Measurements from ENCODE around the gene ZNF76.
"Not testable (repeated sequence)": the region's sequence is repeated elsewhere in the genome, so short reads cannot be mapped to it uniquely, and the experiment has no call there.

DNA sequence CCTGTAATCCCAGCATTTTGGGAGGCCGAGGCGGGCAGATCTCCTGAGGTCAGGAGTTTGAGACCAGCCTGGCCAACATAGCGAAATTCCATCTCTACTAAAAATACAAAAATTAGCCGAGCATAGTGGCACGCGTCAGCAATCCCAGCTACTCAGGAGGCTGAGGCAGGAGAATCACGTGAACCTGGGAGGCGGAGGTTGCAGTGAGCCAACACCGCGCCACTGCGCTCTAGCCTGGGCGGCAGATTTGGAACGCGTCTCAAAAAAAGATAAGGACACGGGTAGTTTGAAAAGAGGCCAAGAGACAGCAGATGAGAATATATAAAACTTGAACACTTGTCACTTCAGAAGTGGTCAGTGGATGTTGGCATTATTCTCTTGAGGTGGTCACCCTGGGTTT, 47.6 kb downstream of the ZNF76 start:
- TF ChIP-seq TCF12 (IDR thresholded peaks at IDR 0.05; ENCODE audit: low read depth, low read length); CBX5 (IDR thresholded peaks at IDR 0.05; ENCODE audit: low read depth, low read length); CEBPB (IDR thresholded peaks at IDR 0.05; ENCODE audit: low read depth, low read length); SP1 (IDR thresholded peaks at IDR 0.05; ENCODE audit: low read depth, low read length); POU5F1 (IDR thresholded peaks at IDR 0.05; ENCODE audit: low read depth, low read length); POLR2A (IDR thresholded peaks at IDR 0.05; ENCODE audit: control extremely low read depth in 1 of 2, low read depth in 2 of 2, low read length in 2 of 2): not testable (repeated sequence)
- TF ChIP-seq, protein P1, sequence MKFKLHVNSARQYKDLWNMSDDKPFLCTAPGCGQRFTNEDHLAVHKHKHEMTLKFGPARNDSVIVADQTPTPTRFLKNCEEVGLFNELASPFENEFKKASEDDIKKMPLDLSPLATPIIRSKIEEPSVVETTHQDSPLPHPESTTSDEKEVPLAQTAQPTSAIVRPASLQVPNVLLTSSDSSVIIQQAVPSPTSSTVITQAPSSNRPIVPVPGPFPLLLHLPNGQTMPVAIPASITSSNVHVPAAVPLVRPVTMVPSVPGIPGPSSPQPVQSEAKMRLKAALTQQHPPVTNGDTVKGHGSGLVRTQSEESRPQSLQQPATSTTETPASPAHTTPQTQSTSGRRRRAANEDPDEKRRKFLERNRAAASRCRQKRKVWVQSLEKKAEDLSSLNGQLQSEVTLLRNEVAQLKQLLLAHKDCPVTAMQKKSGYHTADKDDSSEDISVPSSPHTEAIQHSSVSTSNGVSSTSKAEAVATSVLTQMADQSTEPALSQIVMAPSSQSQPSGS (IDR thresholded peaks at IDR 0.05; ENCODE audit: low read length): not testable (repeated sequence)
- TF ChIP-seq, protein P2, sequence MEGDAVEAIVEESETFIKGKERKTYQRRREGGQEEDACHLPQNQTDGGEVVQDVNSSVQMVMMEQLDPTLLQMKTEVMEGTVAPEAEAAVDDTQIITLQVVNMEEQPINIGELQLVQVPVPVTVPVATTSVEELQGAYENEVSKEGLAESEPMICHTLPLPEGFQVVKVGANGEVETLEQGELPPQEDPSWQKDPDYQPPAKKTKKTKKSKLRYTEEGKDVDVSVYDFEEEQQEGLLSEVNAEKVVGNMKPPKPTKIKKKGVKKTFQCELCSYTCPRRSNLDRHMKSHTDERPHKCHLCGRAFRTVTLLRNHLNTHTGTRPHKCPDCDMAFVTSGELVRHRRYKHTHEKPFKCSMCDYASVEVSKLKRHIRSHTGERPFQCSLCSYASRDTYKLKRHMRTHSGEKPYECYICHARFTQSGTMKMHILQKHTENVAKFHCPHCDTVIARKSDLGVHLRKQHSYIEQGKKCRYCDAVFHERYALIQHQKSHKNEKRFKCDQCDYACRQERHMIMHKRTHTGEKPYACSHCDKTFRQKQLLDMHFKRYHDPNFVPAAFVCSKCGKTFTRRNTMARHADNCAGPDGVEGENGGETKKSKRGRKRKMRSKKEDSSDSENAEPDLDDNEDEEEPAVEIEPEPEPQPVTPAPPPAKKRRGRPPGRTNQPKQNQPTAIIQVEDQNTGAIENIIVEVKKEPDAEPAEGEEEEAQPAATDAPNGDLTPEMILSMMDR (IDR thresholded peaks at IDR 0.05; ENCODE audit: control extremely low read depth in 1 of 3, insufficient read depth in 1 of 3, low read depth in 1 of 3, low read length in 3 of 3): not testable (repeated sequence)
